OCI-LY1 (cell line): Measurements from ENCODE around the gene RHBDL1.

Experiments used
- EZH2 ChIP-seq: fragments of 200-600 bp; sonication (generic), shearing (Covaris generic); IDR thresholded peaks from 2 replicates; pipeline ENCODE4 v1.8.0; 2017; ENCODE audit warnings: borderline replicate concordance, mixed run types, mild to moderate bottlenecking, antibody characterized with exemption, low read length, moderate library complexity, mixed read lengths
- TF ChIP-seq, protein P1 (sequence below): fragments of 200-600 bp; sonication (generic), shearing (Covaris generic); IDR thresholded peaks from 2 replicates; pipeline ENCODE4 v1.5.1; 2017; ENCODE audit warnings: mild to moderate bottlenecking, antibody characterized with exemption, low read length, moderate library complexity, mixed read lengths

GRCh38 chr16:629185-629832 is 46.2 kb upstream of the RHBDL1 start:
- TF ChIP-seq, protein P1, sequence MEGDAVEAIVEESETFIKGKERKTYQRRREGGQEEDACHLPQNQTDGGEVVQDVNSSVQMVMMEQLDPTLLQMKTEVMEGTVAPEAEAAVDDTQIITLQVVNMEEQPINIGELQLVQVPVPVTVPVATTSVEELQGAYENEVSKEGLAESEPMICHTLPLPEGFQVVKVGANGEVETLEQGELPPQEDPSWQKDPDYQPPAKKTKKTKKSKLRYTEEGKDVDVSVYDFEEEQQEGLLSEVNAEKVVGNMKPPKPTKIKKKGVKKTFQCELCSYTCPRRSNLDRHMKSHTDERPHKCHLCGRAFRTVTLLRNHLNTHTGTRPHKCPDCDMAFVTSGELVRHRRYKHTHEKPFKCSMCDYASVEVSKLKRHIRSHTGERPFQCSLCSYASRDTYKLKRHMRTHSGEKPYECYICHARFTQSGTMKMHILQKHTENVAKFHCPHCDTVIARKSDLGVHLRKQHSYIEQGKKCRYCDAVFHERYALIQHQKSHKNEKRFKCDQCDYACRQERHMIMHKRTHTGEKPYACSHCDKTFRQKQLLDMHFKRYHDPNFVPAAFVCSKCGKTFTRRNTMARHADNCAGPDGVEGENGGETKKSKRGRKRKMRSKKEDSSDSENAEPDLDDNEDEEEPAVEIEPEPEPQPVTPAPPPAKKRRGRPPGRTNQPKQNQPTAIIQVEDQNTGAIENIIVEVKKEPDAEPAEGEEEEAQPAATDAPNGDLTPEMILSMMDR: no peak
- TF ChIP-seq EZH2: no peak
